GM12872 (cell line): ENCODE results near the gene GABPB1.

Experiments used
- CTCF ChIP-seq: IDR thresholded peaks from 3 replicates; pipeline ENCODE4 v1.5.1; 2011; ENCODE audit warnings: low read depth, mild to moderate bottlenecking, low read length, moderate library complexity; ENCODE audit not compliant: insufficient read depth

GABPB1 gene

GRCh38 chr15:50248994-50249582 lies 105.9 kb downstream of the GABPB1 start:
- no peak for TF ChIP-seq CTCF

GRCh38 chr15:50247819-50248655 lies 107.0 kb downstream of the GABPB1 start:
- TF ChIP-seq CTCF = no peak

GRCh38 chr15:50246631-50247030 lies 108.4 kb downstream of the GABPB1 start:
- TF ChIP-seq CTCF = no peak

- TF ChIP-seq CTCF = no peak
Measured at GRCh38 chr15:50244959-50245624, 109.9 kb downstream of the GABPB1 start.

GRCh38 chr15:50244153-50244552 lies 110.8 kb downstream of the GABPB1 start:
- no peak for TF ChIP-seq CTCF

- TF ChIP-seq CTCF = no peak
Measured at GRCh38 chr15:50241684-50242450, 113.1 kb downstream of the GABPB1 start.

GRCh38 chr15:50238255-50238654 lies 116.7 kb downstream of the GABPB1 start:
- no peak for TF ChIP-seq CTCF
